Stimulated activated CD8-positive, alpha-beta memory T cell treated with anti-CD3 and anti-CD28 coated beads, Interleukin-12 subunit alpha, Interleukin-12 subunit beta, amount 100 ng/mL, for 4 hours (primary cell): Measurements from ENCODE around the gene TNS3.

ENCODE experiments used
- DNase-seq: peaks from one replicate; pipeline ENCODE4 v3.0.0-alpha.2; 2020; ENCODE audit warnings: low read depth

The TNS3 gene

DNA sequence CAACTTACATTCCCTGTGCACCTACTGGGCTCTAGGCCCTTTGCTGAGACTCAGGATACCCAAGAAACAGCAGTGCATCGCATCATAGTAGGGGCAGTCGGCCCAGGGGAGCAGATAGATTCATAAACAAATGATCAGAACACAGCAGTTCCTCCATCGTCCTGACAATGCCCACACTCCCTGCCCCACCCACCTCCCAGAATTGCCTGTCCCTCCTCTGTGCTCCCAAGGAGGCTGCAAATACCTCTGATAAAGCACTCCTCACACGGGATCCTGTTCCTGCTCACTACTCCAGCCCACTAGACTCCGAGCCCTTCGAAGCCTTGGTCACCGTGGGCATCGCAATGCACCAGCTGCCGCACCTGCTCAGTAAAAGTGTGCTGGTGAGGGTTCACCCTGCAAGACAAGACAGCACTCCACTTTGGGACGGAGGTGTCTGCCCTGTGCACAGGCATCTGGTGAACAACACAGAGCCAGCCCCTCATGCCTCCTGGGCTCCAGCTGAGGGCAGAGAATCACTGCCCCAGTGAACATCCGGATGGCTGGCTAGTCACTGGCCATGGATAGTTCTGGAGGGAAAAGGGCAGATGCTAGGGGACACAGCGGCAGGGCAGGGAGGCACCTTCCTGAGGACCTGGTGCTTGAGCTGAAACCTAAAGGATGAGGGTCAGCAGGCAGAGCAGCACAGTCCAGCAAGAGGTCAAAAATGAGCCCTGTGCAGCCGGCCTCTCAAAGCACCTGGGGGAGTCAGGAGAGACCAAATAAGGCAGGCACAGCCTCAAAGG is 60.7 kb downstream of the TNS3 start:
- DNase-seq, result no peak

GRCh38 chr7:47520406-47520805 is 61.5 kb downstream of the TNS3 start:
- no peak for DNase-seq

DNA sequence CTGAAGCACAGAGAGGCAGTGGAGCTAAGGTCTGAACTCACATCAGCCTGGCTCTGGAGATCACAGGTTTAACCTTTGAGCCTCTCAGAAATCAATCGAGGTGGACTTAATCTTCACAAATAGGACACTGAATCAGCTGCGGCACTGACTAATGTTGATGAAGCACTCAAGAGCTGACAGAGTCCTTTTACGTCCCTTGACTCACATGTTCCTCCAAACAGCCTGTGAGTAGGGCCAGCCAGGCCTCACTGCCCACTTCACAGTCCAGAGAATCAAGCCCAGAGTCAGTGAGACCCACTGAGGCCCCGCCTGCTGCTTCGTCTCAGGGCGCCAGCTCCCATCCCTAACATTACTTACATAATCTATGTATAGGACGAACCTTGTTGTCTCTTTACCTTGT is 63.1 kb downstream of the TNS3 start:
- no peak for DNase-seq

DNA sequence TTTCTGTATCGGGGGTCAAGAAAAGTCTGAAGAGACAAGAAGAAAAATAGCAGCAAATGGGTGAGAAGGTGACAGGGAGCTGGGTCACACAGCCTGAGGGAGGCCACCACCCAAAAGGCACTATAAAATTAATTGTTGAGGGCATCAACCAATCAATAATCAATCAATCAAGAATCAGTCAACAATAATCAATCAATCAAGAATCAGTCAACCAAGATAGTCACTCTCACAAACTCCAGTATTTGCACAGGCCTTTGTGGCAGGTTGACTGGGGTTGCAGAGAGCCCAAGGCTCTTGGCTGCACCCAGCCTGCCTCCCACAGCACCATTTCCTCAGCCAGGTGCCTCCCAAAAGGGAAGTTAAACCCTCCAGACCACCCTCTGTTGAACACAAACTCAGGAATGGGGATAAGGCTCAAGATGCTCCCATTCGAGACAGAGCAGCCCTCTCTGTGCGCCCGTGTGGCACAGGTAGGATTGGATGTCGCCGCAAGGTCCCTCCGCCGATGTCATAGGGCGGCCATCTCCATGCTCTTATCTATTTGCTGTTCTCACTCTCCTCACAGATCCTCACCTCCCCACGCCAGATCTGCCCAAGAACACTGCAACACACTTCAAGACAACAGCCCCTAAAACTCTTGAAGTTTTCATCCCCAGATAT is 64.0 kb downstream of the TNS3 start:
- DNase-seq, result no peak

- no peak for DNase-seq
Observed at GRCh38 chr7:47516985-47517600, 64.8 kb downstream of the TNS3 start.

- DNase-seq, result no peak
Observed at GRCh38 chr7:47516386-47516785, 65.5 kb downstream of the TNS3 start.

- DNase-seq, result no peak
Observed at GRCh38 chr7:47515305-47515834, 66.5 kb downstream of the TNS3 start.

DNA sequence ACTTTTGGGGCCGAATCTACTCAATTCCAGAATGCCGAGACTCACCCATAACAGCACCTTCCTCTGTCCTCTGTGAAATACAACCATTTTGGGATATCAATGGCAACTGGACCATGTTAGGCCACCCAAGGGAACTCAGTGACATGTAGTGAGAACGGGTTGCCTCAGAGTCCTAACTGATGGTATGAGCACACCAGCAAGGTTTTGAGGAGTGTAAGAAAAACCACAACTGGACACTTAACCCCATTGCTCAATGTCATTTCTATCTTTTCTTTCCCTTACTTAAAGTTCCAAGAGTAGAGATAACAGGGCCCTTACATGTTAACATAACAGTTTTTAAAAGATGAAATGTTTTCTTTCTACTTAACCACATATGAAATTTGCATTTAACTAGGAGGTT is 67.1 kb downstream of the TNS3 start:
- no peak for DNase-seq

GRCh38 chr7:47514367-47514766 is 67.5 kb downstream of the TNS3 start:
- no peak for DNase-seq

GRCh38 chr7:47513741-47514241 is 68.1 kb downstream of the TNS3 start:
- DNase-seq, result no peak

DNA sequence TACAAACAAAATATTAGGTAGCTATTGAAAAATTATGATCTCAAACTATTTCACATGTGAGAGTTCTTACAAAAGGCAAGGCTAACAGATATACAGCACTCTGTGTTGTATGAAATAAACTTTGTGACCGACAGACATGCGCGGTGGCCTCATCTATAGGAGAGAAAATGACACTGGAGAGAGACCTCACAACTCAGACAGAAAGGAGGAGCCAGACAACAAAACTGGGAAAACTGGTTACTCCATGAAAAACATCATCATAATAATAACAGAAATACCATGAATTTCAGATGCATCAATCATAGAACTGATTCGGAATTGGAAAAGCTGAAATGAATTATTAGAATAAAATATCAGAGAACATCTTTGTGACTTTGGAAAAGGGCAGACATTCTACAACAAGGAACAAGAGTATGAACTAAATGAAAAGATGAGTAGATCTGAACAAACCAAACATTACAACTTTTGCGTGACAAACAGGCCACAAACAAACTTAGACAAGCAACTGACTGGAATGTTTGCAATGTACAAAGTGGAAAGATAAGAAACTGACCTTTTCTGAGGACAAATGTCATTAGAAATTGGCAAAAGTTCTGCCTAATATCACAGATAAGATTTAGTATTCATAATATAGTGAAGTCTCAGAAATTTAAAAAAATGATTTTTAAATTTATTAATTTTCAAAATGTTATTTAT is 69.3 kb downstream of the TNS3 start:
- DNase-seq, result no peak

DNA sequence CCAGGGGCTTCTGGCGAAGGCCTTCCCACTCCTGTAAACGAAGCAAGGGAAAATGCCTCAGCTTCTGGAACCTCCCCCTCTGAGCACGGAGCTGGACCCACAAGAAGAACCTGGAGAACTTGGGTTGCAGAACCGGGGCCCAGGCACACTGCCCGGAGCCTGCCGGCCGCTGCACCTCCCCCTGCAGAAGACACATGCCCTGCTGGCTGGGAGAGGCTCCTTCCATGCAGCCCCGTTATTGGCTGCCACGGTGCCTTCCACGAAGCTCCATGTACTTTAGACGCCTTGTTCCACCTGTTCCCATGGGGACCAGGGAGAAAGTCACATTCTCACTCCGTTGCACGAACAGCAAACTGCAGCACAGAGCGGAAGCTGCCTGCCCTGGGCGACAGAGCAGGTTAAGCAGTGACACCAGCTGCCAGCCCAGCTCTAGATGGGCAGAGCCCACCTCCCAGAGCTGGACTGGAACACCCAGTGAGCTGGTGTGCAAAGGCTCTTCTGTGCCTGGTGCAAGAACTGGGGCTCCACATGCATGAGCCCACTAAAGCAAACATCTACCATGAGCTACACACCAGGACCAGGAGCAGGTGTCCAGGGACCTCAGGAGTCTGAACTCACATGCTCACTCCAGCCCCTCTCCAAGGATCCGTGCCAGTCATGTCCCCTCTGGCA is 70.1 kb downstream of the TNS3 start:
- DNase-seq, result no peak

- DNase-seq, result no peak
Observed at GRCh38 chr7:47510786-47511185, 71.1 kb downstream of the TNS3 start.

DNA sequence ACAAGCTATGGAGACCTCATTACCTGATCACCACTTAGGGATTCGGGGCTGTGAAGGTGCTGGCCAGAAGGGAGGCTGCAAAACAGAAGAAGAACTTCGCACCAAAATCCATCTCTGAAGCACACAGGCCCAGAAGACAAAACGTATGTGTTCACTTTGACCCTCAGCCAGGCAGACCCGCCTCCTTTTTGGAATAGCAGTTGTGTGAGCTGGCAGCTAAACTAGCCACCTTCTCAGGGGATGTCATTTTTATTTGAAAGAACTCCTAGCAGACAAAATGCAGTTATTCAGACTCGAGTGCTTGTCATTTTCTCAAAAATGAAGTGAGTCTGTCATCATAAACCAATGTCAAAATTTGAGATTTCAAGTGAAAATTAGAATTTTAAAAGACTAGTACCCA is 71.7 kb downstream of the TNS3 start:
- no peak for DNase-seq

DNA sequence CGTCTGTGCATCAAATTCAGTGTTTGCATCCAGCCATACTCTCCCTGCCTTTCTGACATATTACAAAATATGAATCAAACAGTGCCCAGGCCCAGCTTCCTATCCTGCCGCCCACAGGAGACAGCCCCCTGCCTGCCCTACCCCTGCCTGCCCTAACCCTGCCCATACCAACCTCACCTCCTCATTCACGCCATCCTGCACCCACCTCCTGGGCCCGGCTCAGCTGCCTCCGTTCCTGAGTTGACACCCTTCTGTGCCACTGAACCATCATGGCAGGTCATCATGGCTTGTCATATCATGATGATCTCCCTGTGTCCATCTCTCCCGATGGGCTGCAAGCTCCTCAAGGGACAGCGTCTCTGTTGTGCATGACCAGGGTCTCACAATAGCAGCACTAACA is 72.3 kb downstream of the TNS3 start:
- no peak for DNase-seq

DNA sequence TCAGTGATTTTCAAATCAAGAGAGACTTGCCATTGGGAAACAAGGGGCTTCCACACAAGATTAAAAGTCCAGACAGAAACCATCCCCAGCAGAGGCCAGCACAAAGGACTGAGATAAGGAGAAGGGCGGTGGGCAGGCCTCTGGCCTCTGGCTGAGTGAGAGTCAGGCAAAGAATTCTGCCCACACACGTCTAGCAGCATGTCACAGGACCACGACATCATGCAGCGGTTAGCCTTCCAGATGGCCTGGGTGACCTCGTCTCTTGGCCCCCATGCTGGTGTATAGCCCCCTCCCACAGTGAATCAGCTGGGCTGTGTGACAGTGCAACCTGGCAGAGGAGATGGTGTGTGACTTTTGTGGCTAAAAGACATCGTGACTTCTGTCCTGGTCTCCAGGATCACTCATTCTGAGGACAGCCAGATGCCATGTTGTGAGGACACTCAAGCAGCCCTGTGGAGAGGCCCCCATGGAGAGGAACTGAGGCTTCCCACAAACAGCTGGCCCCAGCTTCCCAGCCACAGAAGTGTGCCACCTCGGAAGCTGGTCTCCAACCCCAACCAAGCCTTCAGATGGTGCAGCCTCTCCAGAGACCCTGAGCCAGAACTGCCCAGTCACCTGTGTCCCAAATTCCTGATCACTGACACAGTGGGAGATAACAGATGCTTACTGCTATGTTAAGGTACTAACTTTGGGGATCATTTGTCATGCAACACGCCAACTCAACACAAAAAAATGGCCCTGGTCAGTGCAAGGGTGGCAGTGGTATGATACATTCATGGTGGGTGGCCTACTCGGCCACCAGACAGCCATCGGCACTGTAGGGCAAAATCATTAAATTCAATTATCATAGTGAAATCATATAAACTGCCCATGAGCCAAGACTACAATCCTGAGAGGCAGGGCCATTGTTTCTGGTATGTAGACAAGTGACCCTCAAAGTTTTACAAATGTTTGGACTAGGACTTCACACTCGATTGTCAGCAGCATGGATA is 73.2 kb downstream of the TNS3 start:
- no peak for DNase-seq

- DNase-seq, result no peak
Observed at GRCh38 chr7:47507522-47507921, 74.4 kb downstream of the TNS3 start.

- no peak for DNase-seq
Observed at GRCh38 chr7:47506382-47507339, 75.2 kb downstream of the TNS3 start.

DNA sequence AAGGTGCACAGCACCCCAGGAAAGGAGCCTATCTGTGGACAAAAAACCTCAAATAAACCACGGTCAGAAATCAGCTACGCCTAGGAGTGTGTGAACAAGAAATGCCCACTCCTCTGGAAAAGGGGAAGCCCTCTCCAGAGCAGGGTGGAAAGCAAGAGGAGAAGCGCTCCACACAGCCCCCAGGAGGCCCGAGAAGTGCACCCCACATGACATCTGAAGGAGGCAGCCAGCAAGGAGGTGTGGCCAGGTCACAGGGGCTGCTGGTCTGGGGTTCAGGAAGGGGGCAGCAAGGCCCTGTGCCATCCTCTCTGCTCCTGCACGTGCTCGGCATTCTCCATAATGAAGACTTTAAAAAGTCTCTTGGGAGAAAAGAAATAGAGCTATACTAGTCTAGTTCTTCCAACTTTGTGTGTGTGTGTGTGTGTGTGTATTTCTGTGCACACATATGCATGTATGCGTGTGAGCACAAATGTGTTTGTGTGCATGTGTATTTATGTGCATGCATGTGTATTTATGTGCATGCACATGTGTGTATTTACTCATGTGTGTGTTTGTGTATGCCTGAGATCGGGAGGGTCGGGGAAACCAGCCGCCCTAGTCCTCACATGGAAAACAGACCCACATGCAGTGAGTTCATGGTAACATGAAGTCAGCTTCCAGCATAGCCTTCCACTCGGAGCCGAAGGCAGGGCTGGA is 76.5 kb downstream of the TNS3 start:
- DNase-seq, result no peak
